Spinal cord (tissue), 10 donors: ENCODE results near the gene INIP. TPM values are rescaled to one million over a fixed set of nuclear protein-coding genes. Genes with fewer than 3 reads are reported as not detected.
"Not testable (repeated sequence)": the region's sequence is repeated elsewhere in the genome, so short reads cannot be mapped to it uniquely, and the experiment has no call there.

Source experiments
- DNase-seq, 6 donors: peaks; one replicate each; pipeline versions ENCODE4 v3.0.0 to v3.0.0-alpha.2; 2013 to 2015; ENCODE audit warnings: low spot score in 6 of 6, low read depth in 4 of 6
- H3K27ac ChIP-seq: one replicate; pipeline ENCODE4 v1.5.1; 2013; ENCODE audit warnings: low read depth, low read length, control low read depth
- H3K27me3 ChIP-seq: one replicate; pipeline ENCODE4 v1.6.1; 2013; ENCODE audit warnings: low read length; ENCODE audit not compliant: control insufficient read depth, insufficient read depth
- H3K36me3 ChIP-seq: one replicate; pipeline ENCODE4 v1.6.1; 2013; ENCODE audit warnings: low read length; ENCODE audit not compliant: control insufficient read depth, insufficient read depth
- H3K4me1 ChIP-seq: one replicate; pipeline ENCODE4 v1.6.1; 2013; ENCODE audit warnings: low read length; ENCODE audit not compliant: control insufficient read depth, insufficient read depth
- H3K4me3 ChIP-seq: one replicate; pipeline ENCODE4 v1.5.1; 2013; ENCODE audit warnings: low read depth, low read length, control low read depth
- H3K9me3 ChIP-seq: one replicate; pipeline ENCODE4 v1.6.1; 2013; ENCODE audit warnings: low read length; ENCODE audit not compliant: control insufficient read depth, insufficient read depth
- WGBS: methylation state at CpG from one replicate; pipeline ENCODE4 v1.1.5; 2013; ENCODE audit warnings: missing lambda C conversion rate; ENCODE audit not compliant: insufficient coverage; 5-methylcytosine and 5-hydroxymethylcytosine counted together
- polyA plus RNA-seq, 2 donors: library from polyadenylated mRNA; unstranded; fragments of 120-200 nt; gene quantifications; one replicate each; pipeline ENCODE4 v1.2.1, GENCODE V29; 2013; ENCODE audit not compliant: insufficient read length in 2 of 2
- total RNA-seq, 2 donors: library from RNA; depleted of rRNA in 1 of 2; stranded (reverse); fragments of 120-200 nt in 1 of 2; fragments of >200 nt in 1 of 2; gene quantifications; one replicate each; pipeline versions ENCODE4 v1.2.3 to v1.2.4, GENCODE V29; 2013 to 2014
- donor health status: healthy.

Gene INIP
- total and polyA plus RNA-seq, 4 donors: 25.2 to 29.0 (median 27.0) TPM

DNA sequence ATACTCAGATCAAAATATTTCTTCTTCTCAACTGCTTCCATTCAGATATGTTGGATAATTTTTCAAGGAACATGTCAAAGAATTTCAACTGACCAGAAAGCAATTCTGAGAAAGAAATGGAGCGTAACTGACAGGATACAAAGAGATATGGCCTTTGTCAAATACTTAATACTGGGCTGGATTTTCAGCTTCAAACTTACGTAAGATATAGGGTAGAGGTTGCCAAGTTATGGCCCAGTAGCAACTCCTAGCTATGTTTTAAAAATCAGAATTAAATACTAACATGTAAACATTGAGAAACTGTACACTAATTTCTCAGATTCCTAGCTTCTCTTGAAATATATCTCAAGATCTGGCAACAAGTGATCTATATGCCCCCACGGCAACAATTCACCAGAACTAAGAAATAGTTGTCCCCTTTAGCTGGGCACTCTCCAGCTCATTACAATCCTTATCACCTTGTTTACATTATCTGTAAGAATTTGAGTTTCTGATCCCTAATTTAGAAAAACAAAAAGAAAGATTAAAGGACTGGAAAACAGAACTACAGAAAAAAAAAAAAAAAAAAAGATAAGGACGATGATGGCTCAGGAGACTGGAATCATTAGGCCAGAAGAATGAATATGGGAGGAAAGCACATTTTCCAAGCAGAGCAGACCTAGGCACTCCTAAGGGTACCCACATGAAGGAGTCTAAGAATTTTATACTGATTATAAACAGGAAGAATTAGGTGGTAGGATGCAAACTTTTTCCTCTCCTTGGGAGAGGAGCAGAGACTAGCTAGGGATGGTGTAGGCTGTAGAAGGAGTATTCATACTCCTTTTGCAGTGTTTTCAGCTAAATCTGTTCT, 23.0 kb downstream of the INIP start:
- H3K27me3 ChIP-seq: no peaks in the 10 kb centered on the region
- H3K9me3 ChIP-seq: no peaks in the 10 kb centered on the region
- no peaks in the 10 kb centered on the region for H3K4me1 ChIP-seq
- no peak overlapping the region for H3K27ac ChIP-seq
- WGBS: 100% methylated on average over 1 of the region's 4 CpGs
- H3K4me3 ChIP-seq: no peak overlapping the region
- H3K36me3 ChIP-seq: peaks cover 8% of the 10 kb centered on the region
- DNase-seq: no peak

DNA sequence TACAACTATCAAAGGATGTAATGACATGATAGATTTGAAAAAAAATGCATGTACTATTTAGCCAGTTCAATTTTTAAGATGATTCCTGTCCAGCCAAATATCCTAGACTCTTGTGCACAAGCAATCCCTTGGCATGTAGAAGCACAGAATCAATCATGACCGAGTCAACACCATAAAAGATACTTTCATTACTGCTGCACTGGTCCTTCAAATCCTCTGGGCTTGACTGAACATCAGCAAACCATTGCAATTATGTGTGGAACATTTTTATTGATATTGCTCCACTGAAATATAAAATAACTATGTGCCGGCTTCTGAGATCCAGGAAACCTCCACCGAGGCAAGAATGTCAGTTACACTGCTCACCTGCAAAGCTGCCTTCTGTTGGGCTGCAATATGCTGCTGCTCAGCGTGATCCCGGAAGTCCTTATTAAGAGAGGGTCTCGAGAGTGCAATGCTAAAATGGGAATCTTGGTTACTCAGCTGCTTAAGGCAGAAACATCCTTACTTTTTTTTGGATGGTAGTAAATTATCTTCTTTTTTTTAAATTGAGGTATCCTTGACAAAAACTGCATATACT, 28.7 kb downstream of the INIP start:
- Histone ChIP-seq H3K9me3 (no peaks in the 10 kb centered on the region), H3K27me3 (no peaks in the 10 kb centered on the region), H3K4me3 (no peak overlapping the region), H3K36me3 (peaks cover 13% of the 10 kb centered on the region), H3K4me1 (no peaks in the 10 kb centered on the region), H3K27ac (no peak overlapping the region)
- DNase-seq: peak in 3 of 6 donors; percentile 17 to 85 (median 28)
- 84% methylated on average over 3 of the region's 6 CpGs for WGBS

DNA sequence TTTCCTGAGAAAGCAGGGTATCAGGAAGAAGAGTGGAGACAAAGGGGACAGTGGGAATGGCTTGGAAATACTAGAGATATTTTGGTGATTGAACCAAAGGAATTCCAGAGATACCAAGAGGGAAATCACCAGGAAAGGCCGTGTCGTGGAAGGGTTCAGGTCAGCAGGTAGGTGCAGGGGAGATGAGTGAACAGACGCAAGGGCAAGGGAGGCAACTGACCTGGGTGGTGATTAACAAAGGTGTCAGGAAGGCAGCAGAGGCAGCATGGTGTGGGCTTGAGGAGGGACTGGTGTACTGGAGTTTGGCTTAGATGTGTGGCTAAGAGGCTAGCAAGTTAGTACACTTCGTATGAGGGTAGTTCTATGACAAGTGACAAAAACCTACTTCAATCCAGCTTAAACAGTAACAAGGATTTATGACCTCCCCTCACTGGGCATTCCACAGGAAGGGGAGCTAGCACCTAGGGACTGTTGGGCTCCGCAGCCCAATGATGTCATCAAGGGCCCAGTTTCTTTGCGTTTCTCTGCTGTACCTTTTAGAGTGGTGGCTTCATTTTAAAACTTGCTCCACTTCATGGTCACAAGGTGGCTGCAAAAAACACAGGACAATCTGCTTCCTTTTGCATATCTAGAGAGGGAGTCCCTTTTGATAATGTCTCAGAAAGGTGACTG, 37.0 kb downstream of the INIP start:
- no peak overlapping the region for H3K27ac ChIP-seq
- WGBS: 84% methylated on average over 5 of the region's 6 CpGs
- no peak overlapping the region for H3K4me3 ChIP-seq
- no peaks in the 10 kb centered on the region for H3K27me3 ChIP-seq
- no peaks in the 10 kb centered on the region for H3K4me1 ChIP-seq
- DNase-seq: no peak
- H3K9me3 ChIP-seq: peaks cover 6% of the 10 kb centered on the region
- H3K36me3 ChIP-seq: peaks cover 4% of the 10 kb centered on the region

DNA sequence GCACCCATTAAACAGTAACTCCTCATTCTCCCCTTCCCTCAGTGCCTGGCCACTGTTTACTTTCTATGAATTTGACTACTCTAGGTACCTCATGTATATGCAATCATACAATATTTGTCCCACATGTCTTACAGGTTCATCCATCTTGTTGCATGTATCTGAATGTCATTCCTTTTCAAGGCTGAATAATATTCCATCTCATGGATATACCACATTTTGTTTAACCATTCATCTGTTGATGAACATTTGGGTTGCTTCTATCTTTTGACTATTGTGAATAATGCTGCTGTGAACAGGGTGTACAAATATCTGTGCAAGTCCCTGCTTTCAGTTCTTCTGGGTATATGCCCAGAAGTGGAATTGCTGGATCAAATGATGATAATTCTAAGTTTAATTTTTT, 40.9 kb downstream of the INIP start:
- no peaks in the 10 kb centered on the region for H3K4me1 ChIP-seq
- no peaks in the 10 kb centered on the region for H3K27me3 ChIP-seq
- H3K4me3 ChIP-seq: no peak overlapping the region
- DNase-seq: no peak
- H3K9me3 ChIP-seq: peaks cover 6% of the 10 kb centered on the region
- H3K27ac ChIP-seq: no peak overlapping the region
- H3K36me3 ChIP-seq: no peaks in the 10 kb centered on the region

DNA sequence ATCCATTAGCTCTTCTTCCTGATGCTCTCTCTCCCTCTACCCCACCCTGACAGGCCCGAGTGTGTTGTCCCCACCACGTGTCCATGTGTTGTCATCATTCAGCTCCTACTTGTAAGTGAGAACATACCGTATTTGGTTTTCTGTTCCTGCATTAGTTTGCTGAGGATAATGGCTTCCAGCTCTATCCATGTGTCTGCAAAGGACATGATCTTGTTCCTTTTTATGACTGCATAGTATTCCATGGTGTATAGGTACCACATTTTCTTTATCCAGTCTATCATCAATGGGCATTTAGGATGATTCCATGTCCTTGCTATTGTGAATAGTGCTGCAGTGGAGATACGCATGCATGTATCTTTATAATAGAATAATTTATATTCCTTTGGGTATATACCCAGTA, 44.7 kb downstream of the INIP start:
- not testable (repeated sequence) for H3K27me3 ChIP-seq, H3K36me3 ChIP-seq, DNase-seq, H3K4me3 ChIP-seq, H3K4me1 ChIP-seq, H3K27ac ChIP-seq, H3K9me3 ChIP-seq
- WGBS: no CpG with 5 or more reads among the region's 4 CpGs

DNA sequence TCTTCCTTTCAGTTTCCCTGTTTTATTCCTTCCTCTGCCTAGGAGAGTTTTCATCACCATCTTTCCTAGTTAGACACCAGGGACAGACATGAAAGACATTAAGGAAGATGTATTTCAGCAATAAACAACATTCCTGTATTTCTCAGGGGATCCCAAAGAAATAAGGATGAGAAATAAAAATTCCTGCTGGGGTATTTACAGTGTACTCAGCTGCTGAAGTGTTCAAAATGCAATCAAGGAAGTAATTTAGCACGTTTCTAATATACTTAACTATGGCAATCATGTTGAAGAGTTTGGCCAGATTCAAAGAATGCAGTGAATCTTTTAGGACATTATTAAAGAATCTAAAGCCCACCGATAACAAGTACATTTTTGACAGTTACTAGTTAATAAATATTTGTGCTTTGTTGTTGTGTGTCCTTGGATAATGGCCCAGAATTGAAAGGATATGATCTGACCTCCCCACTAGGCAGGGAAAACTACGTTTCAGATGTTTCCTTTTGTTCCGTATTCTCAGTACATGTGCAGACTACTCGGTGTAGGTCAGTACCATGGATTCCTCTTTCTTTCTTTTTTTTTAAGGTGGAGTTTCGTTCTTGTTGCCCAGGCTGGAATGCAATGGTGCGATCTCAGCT, 46.8 kb downstream of the INIP start:
- peaks cover 3% of the 10 kb centered on the region for H3K36me3 ChIP-seq

DNA sequence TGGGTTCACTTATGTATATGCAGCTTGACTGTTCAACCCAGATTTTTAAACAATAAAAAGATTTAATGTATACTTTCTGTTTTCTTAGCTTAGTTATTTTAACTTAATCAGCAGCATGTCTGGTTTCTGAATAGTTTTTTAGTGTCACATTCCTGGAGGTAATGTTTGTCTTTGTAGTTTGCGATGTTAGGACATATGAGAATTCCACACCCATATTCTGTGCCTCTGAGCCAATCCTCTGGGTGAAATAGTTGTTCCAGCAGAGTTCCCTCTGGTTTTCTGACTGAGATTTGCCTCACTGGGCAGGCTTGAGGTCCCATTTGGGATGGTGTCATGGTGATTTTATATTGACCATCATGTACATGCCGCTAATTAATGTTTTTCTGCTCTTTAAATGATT, 48.6 kb downstream of the INIP start:
- Histone ChIP-seq H3K27me3 (no peaks in the 10 kb centered on the region), H3K9me3 (no peaks in the 10 kb centered on the region)
- WGBS: 100% methylated on average over 1 of the region's 2 CpGs

More for the DNA sequence above, 46.8 kb downstream of the INIP start:
- no peak overlapping the region for H3K27ac ChIP-seq
- DNase-seq: peak in 4 of 6 donors; percentile 15 to 94 (median 29)
- 20% methylated on average over 1 of the region's 7 CpGs for WGBS
- no peak overlapping the region for H3K4me3 ChIP-seq
- H3K27me3 ChIP-seq: no peaks in the 10 kb centered on the region
- peaks cover 5% of the 10 kb centered on the region for H3K4me1 ChIP-seq
- no peaks in the 10 kb centered on the region for H3K9me3 ChIP-seq

DNA sequence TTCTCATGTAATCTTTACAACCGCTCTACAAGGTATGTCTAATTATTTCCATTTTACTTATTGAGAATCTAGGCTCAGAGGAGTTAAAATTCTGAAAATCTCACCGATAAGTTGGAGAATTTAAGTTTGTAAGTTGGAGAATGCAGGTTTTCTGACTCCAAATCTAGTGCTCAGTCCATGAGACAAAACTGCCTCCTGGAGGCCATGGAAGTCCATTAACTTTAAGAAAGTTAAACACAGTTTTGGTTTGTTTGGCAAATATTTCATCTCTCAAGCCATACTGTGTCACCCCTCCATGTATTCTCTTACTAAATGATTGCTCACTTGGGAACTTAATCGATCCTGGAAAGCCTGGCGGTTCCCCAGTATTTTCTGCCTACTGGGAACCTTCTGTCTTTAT, 52.6 kb downstream of the INIP start:
- Histone ChIP-seq H3K9me3 (no peaks in the 10 kb centered on the region), H3K27ac (no peak overlapping the region), H3K36me3 (no peaks in the 10 kb centered on the region), H3K4me3 (no peak overlapping the region), H3K27me3 (no peaks in the 10 kb centered on the region), H3K4me1 (peaks cover under 1% of the 10 kb centered on the region)
- WGBS: no CpG with 5 or more reads among the region's 4 CpGs
- DNase-seq: no peak

More for the DNA sequence above, 48.6 kb downstream of the INIP start:
- H3K36me3 ChIP-seq: peaks cover 3% of the 10 kb centered on the region
- no peak overlapping the region for H3K27ac ChIP-seq
- no peak overlapping the region for H3K4me3 ChIP-seq
- no peak for DNase-seq
- peaks cover 5% of the 10 kb centered on the region for H3K4me1 ChIP-seq

DNA sequence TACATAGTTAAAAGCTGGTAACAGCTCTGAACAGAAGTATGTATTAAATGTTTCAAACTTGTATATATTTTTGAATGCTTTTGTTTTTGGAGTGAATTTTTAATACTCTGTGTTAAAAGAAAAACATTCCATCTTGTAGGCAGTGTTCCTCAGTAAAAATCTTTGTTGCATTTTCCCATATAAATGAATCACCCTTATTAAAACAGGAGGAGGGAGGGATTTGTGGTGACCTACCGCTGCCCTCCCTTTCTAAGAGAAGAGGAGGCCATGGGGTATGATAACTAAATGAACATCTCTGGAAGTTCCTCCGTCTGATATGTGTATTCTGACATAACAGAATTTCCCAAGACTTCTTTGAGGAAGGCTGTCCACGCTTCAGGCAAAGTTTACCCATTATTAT, 53.4 kb downstream of the INIP start:
- Histone ChIP-seq H3K36me3 (peaks cover 6% of the 10 kb centered on the region), H3K27ac (no peak overlapping the region), H3K4me1 (no peaks in the 10 kb centered on the region), H3K27me3 (no peaks in the 10 kb centered on the region), H3K4me3 (no peak overlapping the region), H3K9me3 (no peaks in the 10 kb centered on the region)
- no CpG with 5 or more reads among the region's 3 CpGs for WGBS
- DNase-seq: no peak
